CD4-positive, alpha-beta T cell treated with Interleukin-17A for 4 hours (primary cell): ENCODE data around the gene TOR1B.
A peak's percentile ranks its signal among the peaks of the same experiment; 100 is the strongest.
"Not testable (repeated sequence)": the region's sequence is repeated elsewhere in the genome, so short reads cannot be mapped to it uniquely, and the experiment has no call there.

Experiments
- DNase-seq: peaks from one replicate; pipeline ENCODE4 v3.0.0-alpha.2; 2020; ENCODE audit warnings: mixed read lengths

Gene TOR1B, protein sequence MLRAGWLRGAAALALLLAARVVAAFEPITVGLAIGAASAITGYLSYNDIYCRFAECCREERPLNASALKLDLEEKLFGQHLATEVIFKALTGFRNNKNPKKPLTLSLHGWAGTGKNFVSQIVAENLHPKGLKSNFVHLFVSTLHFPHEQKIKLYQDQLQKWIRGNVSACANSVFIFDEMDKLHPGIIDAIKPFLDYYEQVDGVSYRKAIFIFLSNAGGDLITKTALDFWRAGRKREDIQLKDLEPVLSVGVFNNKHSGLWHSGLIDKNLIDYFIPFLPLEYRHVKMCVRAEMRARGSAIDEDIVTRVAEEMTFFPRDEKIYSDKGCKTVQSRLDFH

DNA sequence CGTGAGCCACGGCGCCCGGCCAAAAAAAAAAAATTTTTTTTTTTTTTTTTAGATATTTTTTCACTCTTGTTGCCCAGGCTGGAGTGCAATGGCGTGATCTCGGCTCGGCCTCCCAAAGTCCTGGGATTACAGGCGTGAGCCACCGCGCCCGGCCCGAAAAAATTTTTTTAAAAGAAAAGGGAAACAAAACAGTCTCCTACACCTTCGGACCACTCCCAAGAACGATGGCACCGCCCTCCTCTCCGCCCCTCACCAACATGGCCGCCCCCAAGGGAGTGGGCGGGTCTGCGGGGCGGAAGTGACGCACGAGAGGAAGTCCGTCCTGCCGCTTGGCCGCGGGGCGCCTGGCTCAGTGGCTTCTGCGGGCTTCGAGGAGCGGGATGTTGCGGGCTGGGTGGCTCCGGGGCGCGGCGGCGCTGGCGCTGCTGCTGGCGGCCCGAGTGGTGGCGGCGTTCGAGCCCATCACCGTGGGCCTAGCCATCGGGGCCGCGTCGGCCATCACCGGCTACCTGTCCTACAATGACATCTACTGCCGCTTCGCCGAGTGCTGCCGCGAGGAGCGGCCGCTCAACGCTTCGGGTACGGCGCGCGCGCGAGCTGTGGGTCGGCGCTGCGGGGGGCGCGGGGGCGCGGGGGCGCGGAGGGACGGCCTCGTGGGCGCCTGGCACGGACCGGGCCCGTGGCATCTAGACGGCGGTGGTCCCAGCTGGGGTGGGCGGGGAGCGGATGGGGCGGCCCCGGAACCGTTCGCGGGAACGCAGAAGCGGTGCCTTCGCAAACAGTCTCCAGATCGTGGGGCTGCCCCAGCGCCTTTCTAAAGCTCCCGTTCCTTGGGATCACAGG lies at the start of gene TOR1B:
Gene TOR1B, plus strand, starts transcription at position 352 of the 843 bp plus-strand sequence. Its CDS starts 29 bp downstream, at position 381.
- DNase-seq, result peak; percentile 97

- no peak for DNase-seq
Measured at GRCh38 chr9:129755151-129755550, 47.8 kb upstream of the TOR1B start.

- no peak for DNase-seq
Measured at GRCh38 chr9:129756191-129756590, 46.8 kb upstream of the TOR1B start.

DNA sequence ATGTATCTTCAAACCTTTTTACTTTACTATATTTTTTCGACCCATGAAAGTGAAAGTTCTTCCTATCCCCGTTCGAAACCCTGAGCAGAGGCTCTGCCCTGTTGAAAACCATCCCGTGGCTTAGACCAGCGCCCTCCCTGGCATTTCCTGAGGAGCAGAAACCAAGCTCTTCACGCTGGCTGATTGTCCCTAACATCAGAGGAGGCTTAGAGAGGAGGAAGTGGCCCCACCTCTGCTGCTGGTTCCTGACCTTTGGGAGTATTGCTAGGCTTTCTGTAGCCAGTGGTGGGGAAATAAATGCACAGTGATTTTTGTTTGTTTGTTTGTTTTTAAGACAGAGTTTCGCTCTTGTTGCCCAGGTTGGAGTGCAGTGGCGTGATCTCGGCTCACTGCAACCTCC lies 45.9 kb upstream of the TOR1B start:
- DNase-seq, result peak; percentile 23

- no peak for DNase-seq
Measured at GRCh38 chr9:129759319-129759718, 43.7 kb upstream of the TOR1B start.

GRCh38 chr9:129759804-129760502 lies 43.0 kb upstream of the TOR1B start:
- DNase-seq, result no peak

DNA sequence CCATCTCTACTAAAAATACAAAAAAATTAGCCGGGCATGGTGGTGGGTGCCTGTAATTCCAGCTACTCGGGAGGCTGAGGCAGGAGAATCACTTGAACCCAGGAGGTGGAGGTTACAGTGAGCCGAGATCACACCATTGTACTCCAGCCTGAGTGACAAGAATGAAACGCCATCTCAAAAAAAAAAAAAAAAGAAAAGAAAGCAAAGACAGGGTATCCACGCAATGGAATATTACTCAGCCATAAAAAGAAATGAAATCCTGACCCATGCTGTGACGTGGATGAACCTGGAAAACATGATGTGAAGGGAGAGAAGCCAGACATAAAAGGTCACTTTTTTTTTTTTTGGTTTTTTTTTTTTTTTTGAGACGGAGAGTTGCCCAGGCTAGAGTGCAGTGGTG lies 42.2 kb upstream of the TOR1B start:
- not testable (repeated sequence) for DNase-seq

GRCh38 chr9:129761293-129761900 lies 41.6 kb upstream of the TOR1B start:
- no peak for DNase-seq

DNA sequence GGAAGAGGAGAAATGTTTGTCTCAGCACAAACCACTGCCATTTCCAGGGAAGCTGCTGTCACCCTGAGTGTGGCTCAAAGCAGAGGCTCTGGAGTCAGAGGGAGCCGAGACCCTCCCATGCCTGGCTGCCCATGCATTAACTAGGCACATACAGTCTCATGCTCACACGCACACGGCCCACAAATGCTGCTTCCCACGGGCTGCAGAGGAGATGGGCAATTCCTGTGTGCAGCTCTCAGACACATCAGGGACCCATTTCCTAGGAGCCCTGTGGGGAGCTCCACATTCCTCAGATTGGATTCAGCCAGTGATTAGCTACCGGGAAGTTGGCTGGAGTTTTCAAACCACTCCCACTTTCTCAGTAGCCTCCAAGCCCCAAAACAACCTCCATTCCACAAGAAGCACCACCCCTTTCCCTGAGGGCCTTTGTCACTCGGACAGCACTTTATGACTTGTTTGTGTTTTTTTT lies 41.0 kb upstream of the TOR1B start:
- no peak for DNase-seq

GRCh38 chr9:129762370-129762984 lies 40.5 kb upstream of the TOR1B start:
- DNase-seq, result not testable (repeated sequence)

- DNase-seq, result no peak
Measured at GRCh38 chr9:129762985-129763926, 39.7 kb upstream of the TOR1B start.

DNA sequence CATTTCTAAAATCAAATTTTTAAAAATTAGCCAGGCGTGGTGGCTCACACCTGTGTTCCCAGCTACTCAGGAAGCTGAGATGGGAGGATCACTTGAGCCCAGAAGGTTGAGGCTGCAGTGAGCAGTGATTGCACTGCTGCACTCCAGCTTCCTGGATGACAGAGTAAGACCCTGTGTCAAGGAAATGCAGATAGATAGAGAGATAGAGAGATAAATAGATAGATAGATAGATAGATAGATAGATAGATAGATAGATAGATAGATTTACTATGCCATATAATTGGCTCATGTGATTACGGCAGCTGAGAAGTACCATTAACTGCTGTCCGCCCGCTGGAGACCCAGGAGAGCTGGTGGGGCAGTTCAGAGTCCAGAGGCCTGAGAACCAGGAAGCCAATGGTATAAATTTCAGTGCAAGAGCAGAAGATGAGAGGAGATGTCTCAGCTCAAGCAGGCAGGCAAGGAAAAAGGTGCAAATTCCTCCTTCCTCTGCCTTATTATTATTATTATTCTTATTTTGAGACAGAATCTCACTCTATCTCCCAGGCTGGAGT lies 37.1 kb upstream of the TOR1B start:
- no peak for DNase-seq

GRCh38 chr9:129768486-129768885 lies 34.5 kb upstream of the TOR1B start:
- DNase-seq, result no peak

DNA sequence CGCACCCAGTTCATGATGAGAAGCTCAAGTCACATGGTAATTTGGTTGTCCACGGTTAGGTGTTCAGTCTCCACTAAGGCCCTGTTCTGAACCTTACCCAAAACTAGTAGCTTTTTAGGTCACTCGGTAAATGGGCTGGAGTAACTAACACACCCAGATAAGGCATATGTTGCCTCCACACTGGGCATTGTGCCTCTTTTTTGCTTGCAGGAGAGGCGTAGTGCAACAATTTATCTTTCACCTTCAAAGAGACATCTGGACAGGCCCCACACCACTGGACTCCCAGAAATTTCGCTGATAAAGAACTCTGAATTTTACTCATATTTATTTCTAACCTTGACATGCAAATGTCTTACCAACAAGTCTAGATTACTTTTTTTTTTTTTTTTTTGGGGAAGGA lies 33.3 kb upstream of the TOR1B start:
- no peak for DNase-seq

DNA sequence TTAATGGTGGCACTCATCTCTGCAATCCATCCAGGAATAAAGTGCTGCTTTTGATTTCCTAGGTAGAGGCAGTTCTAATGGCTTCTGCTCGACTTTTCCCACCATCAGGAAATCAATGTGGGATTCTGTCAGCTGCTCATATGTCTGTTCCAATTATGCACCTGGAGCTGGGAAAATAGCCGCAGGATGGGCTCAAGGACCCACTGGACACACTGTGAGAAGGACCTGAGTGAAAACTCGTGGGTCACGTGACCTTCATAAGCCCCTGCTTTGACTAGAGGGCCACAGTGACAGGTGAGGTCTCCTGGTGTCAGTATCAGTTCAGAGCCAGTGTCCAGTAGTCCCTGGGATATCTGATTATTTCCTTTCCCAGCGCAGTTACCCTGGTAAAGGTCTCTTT lies 32.2 kb upstream of the TOR1B start:
- DNase-seq, result no peak

DNA sequence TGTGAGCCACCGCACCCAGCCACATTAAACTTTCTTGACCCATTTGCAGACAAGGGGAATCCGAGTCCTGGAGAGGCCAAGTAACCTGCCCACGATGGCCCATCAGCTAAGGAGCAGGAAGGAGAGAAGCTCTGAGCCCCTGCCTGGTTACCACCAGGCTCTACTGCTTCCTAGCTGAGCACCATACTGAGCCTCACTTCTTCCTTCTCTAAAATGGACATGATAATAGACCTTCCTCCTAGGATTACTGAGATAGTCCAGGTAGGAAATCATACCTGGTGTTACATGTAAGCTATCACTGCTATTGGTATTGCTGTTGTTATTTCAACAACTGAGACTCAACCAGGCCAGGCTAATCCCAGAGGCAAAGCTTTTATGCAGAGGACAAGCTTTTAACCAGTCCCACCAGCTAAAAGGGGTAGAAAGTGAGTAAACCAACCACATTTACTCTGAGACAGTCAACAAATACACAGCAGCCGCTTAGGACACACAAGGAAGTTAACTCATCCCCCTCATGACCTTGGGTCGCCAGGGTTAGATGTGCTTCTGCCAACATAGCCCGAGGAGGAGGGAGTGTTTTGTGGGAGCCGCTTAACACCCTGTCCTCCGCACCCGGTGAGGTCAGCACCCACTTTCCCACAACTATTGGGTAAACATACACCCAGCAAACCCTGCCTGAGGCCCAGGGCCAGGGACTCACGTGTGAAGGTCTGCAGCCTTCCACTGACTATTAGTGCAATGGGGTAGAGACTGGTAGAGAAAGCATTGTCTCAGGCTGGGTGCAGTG lies 29.5 kb upstream of the TOR1B start:
- no peak for DNase-seq

DNA sequence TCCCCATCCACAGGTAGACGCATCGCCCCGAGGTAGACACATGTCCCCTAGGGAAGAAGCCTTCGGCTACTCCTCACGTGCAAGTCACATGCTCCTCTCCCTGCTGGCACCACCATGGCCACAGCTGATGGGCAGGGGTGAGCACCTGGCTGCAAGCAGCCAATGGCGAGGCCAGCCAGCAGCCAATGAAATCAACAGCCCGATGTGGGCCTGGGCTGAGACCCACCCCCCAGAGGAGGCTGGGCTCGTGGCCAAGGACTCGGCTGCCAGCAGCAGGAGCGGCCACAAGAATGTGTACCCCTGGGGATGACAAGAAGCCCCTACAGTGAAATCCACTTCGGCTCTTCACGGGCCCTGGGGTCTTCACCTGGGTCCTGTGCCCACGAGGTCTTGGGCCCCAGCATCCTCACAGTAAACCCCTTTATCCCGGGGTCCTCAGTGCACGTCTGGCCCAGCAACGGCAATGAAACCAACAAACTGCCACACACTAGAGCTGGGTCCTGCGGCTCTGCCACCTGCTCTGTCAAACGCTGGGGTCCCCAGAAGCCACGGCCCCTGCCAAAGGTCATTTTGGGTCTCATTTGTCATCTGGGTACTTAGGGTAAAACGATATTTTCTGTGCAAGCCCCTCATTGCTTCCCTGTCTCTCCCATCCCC lies 28.1 kb upstream of the TOR1B start:
- no peak for DNase-seq

DNA sequence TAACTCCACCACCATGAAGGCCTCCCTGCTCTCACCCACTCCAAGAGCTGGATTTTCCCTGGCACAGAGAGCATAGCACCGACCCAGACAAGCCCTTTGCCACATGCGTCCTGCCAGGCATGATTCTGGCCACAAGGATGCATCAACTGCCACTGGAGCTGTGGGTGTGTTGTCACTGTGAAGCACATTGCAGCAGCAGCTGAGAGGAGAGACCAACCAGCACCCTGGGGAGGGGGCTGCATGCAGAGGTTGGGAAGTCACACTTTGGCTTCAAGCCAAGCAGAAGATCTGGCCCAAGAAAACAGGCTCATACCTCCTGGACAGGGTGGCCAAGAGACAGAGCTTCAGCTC lies 27.6 kb upstream of the TOR1B start:
- no peak for DNase-seq

GRCh38 chr9:129776096-129776495 lies 26.9 kb upstream of the TOR1B start:
- not testable (repeated sequence) for DNase-seq

GRCh38 chr9:129776566-129776937 lies 26.4 kb upstream of the TOR1B start:
- DNase-seq, result no peak
